Fibroblast of lung (primary cell): Measurements from ENCODE around the gene MYOM3. TPM values are rescaled to one million over a fixed set of nuclear protein-coding genes. Genes with fewer than 3 reads are reported as not detected.

ENCODE experiments used
- DNase-seq, 2 donors: peaks; one replicate each; pipeline versions ENCODE4 v3.0.0 to v3.0.0-alpha.2; 2010; ENCODE audit warnings: low read depth in 2 of 2
- H2AFZ ChIP-seq: 2 replicates; pipeline ENCODE4 v1.5.1; 2012; ENCODE audit warnings: low read length, control low read depth, inconsistent platforms
- H3K27ac ChIP-seq: 2 replicates; pipeline ENCODE4 v1.5.1; 2011; ENCODE audit warnings: low read length, control low read depth; ENCODE audit not compliant: insufficient read depth
- H3K27me3 ChIP-seq: 2 replicates; pipeline ENCODE4 v1.5.1; 2011; ENCODE audit warnings: mild to moderate bottlenecking, low read length; ENCODE audit not compliant: control insufficient read depth, insufficient read depth
- H3K36me3 ChIP-seq: 2 replicates; pipeline ENCODE4 v1.5.1; 2011; ENCODE audit warnings: low read length; ENCODE audit not compliant: control insufficient read depth, insufficient read depth
- H3K4me1 ChIP-seq: 2 replicates; pipeline ENCODE4 v1.5.1; 2011; ENCODE audit warnings: low read length; ENCODE audit not compliant: control insufficient read depth, insufficient read depth; ENCODE audit errors: extremely low read depth
- H3K4me2 ChIP-seq: 2 replicates; pipeline ENCODE4 v1.5.1; 2011; ENCODE audit warnings: low read length, control low read depth; ENCODE audit not compliant: insufficient read depth; ENCODE audit errors: extremely low read depth
- H3K4me3 ChIP-seq, 4 experiments: fragments of 200-600 bp in 1 of 4; sonication (generic) in 1 of 4; replicated peaks in 1 of 4; 2 replicates each; pipeline ENCODE4 v1.5.1; 2011 to 2016; ENCODE audit warnings: low read length in 4 of 4, low read depth in 3 of 4, mild to moderate bottlenecking in 3 of 4, control low read depth in 2 of 4, inconsistent platforms in 1 of 4, mixed read lengths in 1 of 4; ENCODE audit not compliant: insufficient read depth in 1 of 4; ENCODE audit errors: control extremely low read depth in 1 of 4
- H3K79me2 ChIP-seq: 2 replicates; pipeline ENCODE4 v1.5.1; 2012; ENCODE audit warnings: mild to moderate bottlenecking, low read length, inconsistent platforms; ENCODE audit not compliant: control insufficient read depth, insufficient read depth
- H3K9ac ChIP-seq: 2 replicates; pipeline ENCODE4 v1.5.1; 2011; ENCODE audit warnings: mild to moderate bottlenecking, low read length, control low read depth; ENCODE audit not compliant: insufficient read depth
- H3K9me3 ChIP-seq: 2 replicates; pipeline ENCODE4 v1.5.1; 2012; ENCODE audit warnings: low read depth, low read length; ENCODE audit not compliant: control insufficient read depth, insufficient read depth
- H4K20me1 ChIP-seq: 2 replicates; pipeline ENCODE4 v1.5.1; 2011; ENCODE audit warnings: low read length; ENCODE audit not compliant: control insufficient read depth, insufficient read depth; ENCODE audit errors: extremely low read depth
- CTCF ChIP-seq, 2 donors: IDR thresholded peaks in 1 of 2; conservative IDR thresholded peaks in 1 of 2; 1 replicate in 1 of 2; 2 replicates in 1 of 2; pipeline ENCODE4 v1.5.1; 2011 to 2012; ENCODE audit warnings: low read length in 2 of 2, control low read depth in 1 of 2, inconsistent platforms in 1 of 2, low read depth in 1 of 2, mild to moderate bottlenecking in 1 of 2
- EZH2 ChIP-seq: IDR thresholded peaks from 2 replicates; pipeline ENCODE4 v1.5.1; 2012; ENCODE audit warnings: low read length, control low read depth, mild to moderate bottlenecking; ENCODE audit errors: missing control alignments
- polyA plus RNA-seq, 2 donors: library from polyadenylated mRNA; depleted of rRNA in 1 of 2; stranded (reverse) in 1 of 2; unstranded in 1 of 2; fragments of >200 nt; gene quantifications; 2 replicates each; pipeline ENCODE4 v1.2.1, GENCODE V29; 2011 to 2012; ENCODE audit warnings: missing spikeins in 1 of 2
- total RNA-seq: library from RNA; depleted of rRNA; stranded (reverse); fragments of >200 nt; gene quantifications from 2 replicates; pipeline ENCODE4 v1.2.1, GENCODE V29; 2014

Gene MYOM3
- total and polyA plus RNA-seq, 2 donors (not counting 1 experiment from before 2014, with no cell fraction given): not detected

GRCh38 chr1:24133819-24134218 lies 21.9 kb upstream of the MYOM3 start:
- TF ChIP-seq CTCF (conservative IDR thresholded peaks at IDR 0.05 in 1 of 2, IDR thresholded peaks at IDR 0.05 in 1 of 2; ENCODE audit: low read depth in 1 of 2, low read length in 2 of 2): no peak
- no peaks in the 10 kb centered on the region for H3K36me3 ChIP-seq
- no peaks in the 10 kb centered on the region for H4K20me1 ChIP-seq
- H3K27me3 ChIP-seq: peaks cover 4% of the 10 kb centered on the region
- H3K79me2 ChIP-seq: no peaks in the 10 kb centered on the region
- no peak overlapping the region for H2AFZ ChIP-seq
- no peaks in the 10 kb centered on the region for H3K4me1 ChIP-seq
- DNase-seq: no peak
- H3K4me2 ChIP-seq: no peak overlapping the region
- H3K9me3 ChIP-seq: no peaks in the 10 kb centered on the region
- no peak overlapping the region for H3K27ac ChIP-seq
- H3K4me3 ChIP-seq: no peak overlapping the region
- H3K9ac ChIP-seq: no peak overlapping the region

- Histone ChIP-seq H3K4me2 (no peak overlapping the region), H3K4me3 (no peak overlapping the region), H3K36me3 (no peaks in the 10 kb centered on the region), H3K9ac (no peak overlapping the region), H2AFZ (no peak overlapping the region), H3K27me3 (peaks cover 4% of the 10 kb centered on the region), H3K79me2 (no peaks in the 10 kb centered on the region), H3K27ac (no peak overlapping the region), H3K9me3 (no peaks in the 10 kb centered on the region), H3K4me1 (no peaks in the 10 kb centered on the region), H4K20me1 (no peaks in the 10 kb centered on the region)
- no peak for DNase-seq
- TF ChIP-seq EZH2: no peak
- no peak for TF ChIP-seq CTCF (conservative IDR thresholded peaks at IDR 0.05 in 1 of 2, IDR thresholded peaks at IDR 0.05 in 1 of 2; ENCODE audit: low read depth in 1 of 2, low read length in 2 of 2)
Measured at GRCh38 chr1:24130385-24130784, 18.4 kb upstream of the MYOM3 start.

- TF ChIP-seq EZH2: no peak
- TF ChIP-seq CTCF (conservative IDR thresholded peaks at IDR 0.05 in 1 of 2, IDR thresholded peaks at IDR 0.05 in 1 of 2; ENCODE audit: low read depth in 1 of 2, low read length in 2 of 2): no peak
- DNase-seq: no peak
Measured at GRCh38 chr1:24127801-24128363, 15.9 kb upstream of the MYOM3 start.

More at GRCh38 chr1:24127801-24128363, 15.9 kb upstream of the MYOM3 start:
- Histone ChIP-seq H3K36me3 (no peaks in the 10 kb centered on the region), H3K4me1 (no peaks in the 10 kb centered on the region), H3K27ac (no peak overlapping the region), H3K27me3 (no peaks in the 10 kb centered on the region), H2AFZ (no peak overlapping the region), H3K4me3 (no peak overlapping the region), H3K9ac (no peak overlapping the region), H4K20me1 (no peaks in the 10 kb centered on the region), H3K79me2 (no peaks in the 10 kb centered on the region), H3K9me3 (no peaks in the 10 kb centered on the region), H3K4me2 (no peak overlapping the region)
